GM23338 (cell line): Measurements from ENCODE around the gene RABGAP1L. TPM values are rescaled to one million over a fixed set of nuclear protein-coding genes. Genes with fewer than 3 reads are reported as not detected.
A peak's percentile ranks its signal among the peaks of the same experiment; 100 is the strongest.
"Not testable (repeated sequence)": the region's sequence is repeated elsewhere in the genome, so short reads cannot be mapped to it uniquely, and the experiment has no call there.

ENCODE experiments used
- ATAC-seq: fragments of 200-7000 bp; cut with Tn5 transposase; 3 replicates; pipeline ENCODE4 v1.9.1; 2020
- DNase-seq: peaks from one replicate; pipeline ENCODE4 v3.0.0-alpha.2; 2015; ENCODE audit warnings: low spot score
- H2AFZ ChIP-seq: fragments of 200-600 bp; sonication (generic); 2 replicates; pipeline ENCODE4 v1.8.0; 2016; ENCODE audit warnings: antibody characterized with exemption, mild to moderate bottlenecking, moderate library complexity
- H3F3A ChIP-seq: fragments of 200-600 bp; sonication (generic); replicated peaks from 2 replicates; pipeline ENCODE4 v1.8.0; 2017; ENCODE audit warnings: antibody characterized with exemption, mixed run types, low read depth
- H3K27ac ChIP-seq: fragments of 200-600 bp; sonication (generic); 2 replicates; pipeline ENCODE4 v1.6.1; 2016; ENCODE audit warnings: low read depth
- H3K27me3 ChIP-seq: fragments of 200-600 bp; sonication (generic); 2 replicates; pipeline ENCODE4 v1.8.0; 2016; ENCODE audit warnings: mild to moderate bottlenecking, mixed run types, moderate library complexity; ENCODE audit not compliant: insufficient read depth
- H3K36me3 ChIP-seq: fragments of 200-600 bp; sonication (generic); 2 replicates; pipeline ENCODE4 v1.8.0; 2016; ENCODE audit warnings: mild to moderate bottlenecking; ENCODE audit not compliant: insufficient read depth
- H3K4me1 ChIP-seq: fragments of 200-600 bp; sonication (generic); 2 replicates; pipeline ENCODE4 v1.8.0; 2016; ENCODE audit warnings: mild to moderate bottlenecking, moderate library complexity; ENCODE audit not compliant: insufficient read depth
- H3K4me2 ChIP-seq: fragments of 200-600 bp; sonication (generic); 2 replicates; pipeline ENCODE4 v1.7.1; 2017; ENCODE audit warnings: mixed run types
- H3K4me3 ChIP-seq: fragments of 200-600 bp; sonication (generic); 2 replicates; pipeline ENCODE4 v1.6.1; 2016; ENCODE audit warnings: mixed run types
- H3K79me2 ChIP-seq: fragments of 200-600 bp; sonication (generic); replicated peaks from 2 replicates; pipeline ENCODE4 v1.8.0; 2017; ENCODE audit warnings: mild to moderate bottlenecking; ENCODE audit not compliant: insufficient read depth
- H3K9me2 ChIP-seq: fragments of 200-600 bp; sonication (generic); 2 replicates; pipeline ENCODE4 v1.8.0; 2017; ENCODE audit not compliant: insufficient read depth
- H4K20me1 ChIP-seq: fragments of 200-600 bp; sonication (generic); replicated peaks from 2 replicates; pipeline ENCODE4 v1.8.0; 2017; ENCODE audit warnings: mild to moderate bottlenecking; ENCODE audit not compliant: insufficient read depth
- H3K27ac Mint-ChIP-seq: 2 replicates; pipeline ENCODE4 v1.8.0; 2020; ENCODE audit warnings: inconsistent platforms, mild to moderate bottlenecking, moderate library complexity, mixed read lengths
- H3K27me3 Mint-ChIP-seq: 3 replicates; pipeline ENCODE4 v1.8.0; 2022; ENCODE audit warnings: low read depth, mild to moderate bottlenecking, moderate library complexity, mixed read lengths, inconsistent platforms; ENCODE audit not compliant: insufficient read depth, poor library complexity
- H3K36me3 Mint-ChIP-seq: 3 replicates; pipeline ENCODE4 v1.8.0; 2021; ENCODE audit warnings: low read depth, mild to moderate bottlenecking, inconsistent platforms, moderate library complexity, mixed read lengths
- H3K4me1 Mint-ChIP-seq: 3 replicates; pipeline ENCODE4 v1.8.0; 2020; ENCODE audit warnings: mild to moderate bottlenecking, inconsistent platforms, mixed read lengths
- H3K4me3 Mint-ChIP-seq: 3 replicates; pipeline ENCODE4 v1.8.0; 2021; ENCODE audit warnings: moderate library complexity, mild to moderate bottlenecking, inconsistent platforms, mixed read lengths
- H3K9me3 Mint-ChIP-seq: 3 replicates; pipeline ENCODE4 v1.8.0; 2020; ENCODE audit warnings: moderate library complexity, mild to moderate bottlenecking, inconsistent platforms, mixed read lengths
- CREB1 ChIP-seq: fragments of 250-450 bp; sonication (Bioruptor Pico); IDR thresholded peaks from 2 replicates; pipeline ENCODE4 v1.5.0; 2020; ENCODE audit warnings: low read depth, mild to moderate bottlenecking, moderate library complexity
- CTCF ChIP-seq, 2 experiments: fragments of 200-600 bp in 1 of 2; sonication (generic) in 1 of 2; conservative IDR thresholded peaks; 2 replicates each; pipeline versions ENCODE4 v1.5.1 to v1.6.1; 2016 to 2017; ENCODE audit warnings: antibody characterized with exemption in 2 of 2, low read depth in 2 of 2, mild to moderate bottlenecking in 2 of 2, moderate library complexity in 1 of 2
- ETS1 ChIP-seq: IDR thresholded peaks from 2 replicates; pipeline ENCODE4 v1.6.1; 2016; ENCODE audit warnings: antibody characterized with exemption
- EZH2 ChIP-seq: fragments of 200-600 bp; sonication (generic); IDR thresholded peaks from one replicate; pipeline ENCODE4 v1.8.0; 2017; ENCODE audit warnings: antibody characterized with exemption, mild to moderate bottlenecking, low read depth; ENCODE audit not compliant: unreplicated experiment
- JUNB ChIP-seq: IDR thresholded peaks from one replicate; pipeline ENCODE4 v1.6.1; 2016; ENCODE audit warnings: antibody characterized with exemption; ENCODE audit not compliant: unreplicated experiment
- NANOG ChIP-seq: IDR thresholded peaks from 2 replicates; pipeline ENCODE4 v1.6.1; 2016; ENCODE audit warnings: antibody characterized with exemption, borderline replicate concordance
- POLR2AphosphoS5 ChIP-seq: IDR thresholded peaks from 2 replicates; pipeline ENCODE4 v1.6.1; 2016; ENCODE audit warnings: antibody characterized with exemption, low read depth
- REST ChIP-seq: IDR thresholded peaks from one replicate; pipeline ENCODE4 v1.6.1; 2018; ENCODE audit warnings: antibody characterized with exemption; ENCODE audit not compliant: unreplicated experiment
- STAT1 ChIP-seq: IDR thresholded peaks from one replicate; pipeline ENCODE4 v1.6.1; 2016; ENCODE audit warnings: antibody characterized with exemption; ENCODE audit not compliant: unreplicated experiment
- ZNF114 ChIP-seq: fragments of 250-450 bp; sonication (Bioruptor Pico); IDR thresholded peaks from 2 replicates; pipeline ENCODE4 v1.5.0; 2020; ENCODE audit warnings: mild to moderate bottlenecking, moderate library complexity
- ZNF331 ChIP-seq: fragments of 250-450 bp; sonication (Bioruptor Pico); IDR thresholded peaks from 2 replicates; pipeline ENCODE4 v1.5.0; 2020; ENCODE audit warnings: low read depth, mild to moderate bottlenecking, moderate library complexity
- polyA plus RNA-seq: library from polyadenylated mRNA; unstranded; fragments of >200 nt; fragmentation: Nextera tagmentation; extraction: Ambion mirVana; gene quantifications from 2 replicates; pipeline ENCODE4 v1.2.1, GENCODE V29; 2016
- total RNA-seq: library from RNA; depleted of rRNA; stranded (reverse); fragments of >200 nt; shearing (Covaris generic); gene quantifications from 2 replicates; pipeline ENCODE4 v1.2.3, GENCODE V29; 2014

Gene RABGAP1L
- total and polyA plus RNA-seq, 2 experiments from 2014 or later, result 83.2 to 136 TPM

GRCh38 chr1:174143727-174144396, 15.5 kb upstream of the RABGAP1L start:
- H3K9me3 Mint-ChIP-seq, result peaks cover 16% of the 10 kb centered on the region
- H3K36me3 ChIP-seq, H3K4me1 ChIP-seq, H3K4me2 ChIP-seq, DNase-seq, H3K36me3 Mint-ChIP-seq, H3K79me2 ChIP-seq, H3K4me1 Mint-ChIP-seq, H3K27me3 ChIP-seq, H4K20me1 ChIP-seq, H2AFZ ChIP-seq, H3K4me3 ChIP-seq, H3K4me3 Mint-ChIP-seq, H3K27ac Mint-ChIP-seq, H3K27me3 Mint-ChIP-seq, H3K9me2 ChIP-seq, H3K27ac ChIP-seq, H3F3A ChIP-seq, ATAC-seq: not testable (repeated sequence)

- not testable (repeated sequence) for H2AFZ ChIP-seq, H3K4me3 ChIP-seq, H3K27ac Mint-ChIP-seq, H3K27ac ChIP-seq, H3K4me1 ChIP-seq, H4K20me1 ChIP-seq, H3K4me3 Mint-ChIP-seq, H3K9me2 ChIP-seq, H3F3A ChIP-seq, H3K4me1 Mint-ChIP-seq, H3K36me3 Mint-ChIP-seq, H3K4me2 ChIP-seq, H3K27me3 ChIP-seq, H3K79me2 ChIP-seq, H3K27me3 Mint-ChIP-seq, ATAC-seq, H3K36me3 ChIP-seq, DNase-seq
- TF ChIP-seq CTCF (conservative IDR thresholded peaks at IDR 0.05; ENCODE audit: low read depth in 2 of 2), result peak in 1 of 2 experiments; percentile 28; a peak in 2 of 4 replicates
- peaks cover 19% of the 10 kb centered on the region for H3K9me3 Mint-ChIP-seq
These were observed 14.9 kb upstream of the RABGAP1L start for GRCh38 chr1:174144397-174144783.

- no peaks in the 10 kb centered on the region; the same call in 1 of the 2 replicates for H3K36me3 ChIP-seq
- Mint-ChIP-seq H3K9me3 (peaks cover 15% of the 10 kb centered on the region), H3K4me3 (no peak overlapping the region), H3K27ac (no peak overlapping the region), H3K4me1 (no peaks in the 10 kb centered on the region), H3K36me3 (peaks cover 6% of the 10 kb centered on the region; the same call in 2 of the 3 replicates), H3K27me3 (peaks cover 2% of the 10 kb centered on the region)
- ATAC-seq, result no peak
- H3F3A ChIP-seq, result no peaks in the 10 kb centered on the region
- no peak overlapping the region for H3K27ac ChIP-seq
- no peak for DNase-seq
- no peak overlapping the region for H3K4me3 ChIP-seq
- no peaks in the 10 kb centered on the region for H3K27me3 ChIP-seq
- no peaks in the 10 kb centered on the region for H3K79me2 ChIP-seq
- H4K20me1 ChIP-seq, result no peaks in the 10 kb centered on the region
- no peak overlapping the region for H2AFZ ChIP-seq
- H3K4me2 ChIP-seq, result no peak overlapping the region
- H3K9me2 ChIP-seq, result no peaks in the 10 kb centered on the region
- H3K4me1 ChIP-seq, result no peaks in the 10 kb centered on the region
- TF ChIP-seq NANOG (no peak), REST (no peak), CTCF (conservative IDR thresholded peaks at IDR 0.05; ENCODE audit: low read depth in 2 of 2) (no peak), ZNF331 (CRISPR knock-in tag) (no peak), POLR2AphosphoS5 (no peak), JUNB (no peak), EZH2 (no peak), ETS1 (no peak), STAT1 (no peak), CREB1 (CRISPR knock-in tag) (no peak), ZNF114 (CRISPR knock-in tag) (no peak)
These were observed 10.1 kb upstream of the RABGAP1L start for GRCh38 chr1:174149216-174149615.
